ENCODE measurements around the gene MACROD1.

Gene MACROD1, protein sequence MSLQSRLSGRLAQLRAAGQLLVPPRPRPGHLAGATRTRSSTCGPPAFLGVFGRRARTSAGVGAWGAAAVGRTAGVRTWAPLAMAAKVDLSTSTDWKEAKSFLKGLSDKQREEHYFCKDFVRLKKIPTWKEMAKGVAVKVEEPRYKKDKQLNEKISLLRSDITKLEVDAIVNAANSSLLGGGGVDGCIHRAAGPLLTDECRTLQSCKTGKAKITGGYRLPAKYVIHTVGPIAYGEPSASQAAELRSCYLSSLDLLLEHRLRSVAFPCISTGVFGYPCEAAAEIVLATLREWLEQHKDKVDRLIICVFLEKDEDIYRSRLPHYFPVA

GRCh38 chr11:64165842-64166635, at the start of gene MACROD1:
TSS of gene MACROD1 (minus strand) at chr11:64166113. CDS start at chr11:64165994, 119 bp downstream.
- FAIRE-seq (no peak), DNase-seq (ENCODE audit: insufficient read length, low spot score) (peak; percentile 66)
- no peak for TF ChIP-seq CTCF (IDR thresholded peaks at IDR 0.05; ENCODE audit: insufficient read depth, missing control alignments)

DNA sequence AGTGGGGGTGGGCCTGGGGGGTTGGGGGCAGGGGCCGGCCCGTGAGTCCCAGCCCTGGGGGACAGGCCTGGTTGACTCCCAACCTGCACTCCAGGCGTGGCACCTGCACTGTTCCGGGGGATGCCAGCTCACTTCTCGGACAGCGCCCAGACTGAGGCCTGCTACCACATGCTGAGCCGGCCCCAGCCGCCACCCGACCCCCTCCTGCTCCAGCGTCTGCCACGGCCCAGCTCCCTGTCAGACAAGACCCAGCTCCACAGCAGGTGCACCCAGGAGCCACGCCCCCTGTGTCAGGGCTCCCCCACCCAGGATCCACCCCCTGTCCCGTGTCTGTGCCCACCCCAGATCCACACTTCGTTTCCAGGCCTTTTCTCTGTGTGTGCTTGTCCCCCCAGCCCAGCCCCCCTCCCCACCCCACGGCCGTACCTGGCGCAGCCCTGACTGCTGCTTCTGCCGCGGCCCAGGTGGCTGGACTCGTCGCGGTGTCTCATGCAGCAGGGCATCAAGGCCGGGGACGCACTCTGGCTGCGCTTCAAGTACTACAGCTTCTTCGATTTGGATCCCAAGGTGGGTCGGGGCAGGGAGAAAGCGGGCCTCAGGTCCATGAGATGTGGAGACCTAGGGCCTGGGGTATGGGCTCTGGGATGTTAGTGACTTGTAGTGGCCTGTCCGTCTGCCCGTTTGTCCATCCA, 45.4 kb upstream of the MACROD1 start:
- FAIRE-seq (no peak), DNase-seq (ENCODE audit: insufficient read length, low spot score) (no peak)
- no peak for TF ChIP-seq CTCF (IDR thresholded peaks at IDR 0.05; ENCODE audit: insufficient read depth, missing control alignments)

- DNase-seq (ENCODE audit: insufficient read length, low spot score) = no peak
- FAIRE-seq = no peak
- no peak for TF ChIP-seq CTCF (IDR thresholded peaks at IDR 0.05; ENCODE audit: insufficient read depth, missing control alignments)
These were observed 44.5 kb upstream of the MACROD1 start for GRCh38 chr11:64210301-64211020.

- no peak for DNase-seq (ENCODE audit: insufficient read length, low spot score)
- no peak for FAIRE-seq
- TF ChIP-seq CTCF (IDR thresholded peaks at IDR 0.05; ENCODE audit: insufficient read depth, missing control alignments) = no peak
These were observed 43.6 kb upstream of the MACROD1 start for GRCh38 chr11:64209563-64209843.

DNA sequence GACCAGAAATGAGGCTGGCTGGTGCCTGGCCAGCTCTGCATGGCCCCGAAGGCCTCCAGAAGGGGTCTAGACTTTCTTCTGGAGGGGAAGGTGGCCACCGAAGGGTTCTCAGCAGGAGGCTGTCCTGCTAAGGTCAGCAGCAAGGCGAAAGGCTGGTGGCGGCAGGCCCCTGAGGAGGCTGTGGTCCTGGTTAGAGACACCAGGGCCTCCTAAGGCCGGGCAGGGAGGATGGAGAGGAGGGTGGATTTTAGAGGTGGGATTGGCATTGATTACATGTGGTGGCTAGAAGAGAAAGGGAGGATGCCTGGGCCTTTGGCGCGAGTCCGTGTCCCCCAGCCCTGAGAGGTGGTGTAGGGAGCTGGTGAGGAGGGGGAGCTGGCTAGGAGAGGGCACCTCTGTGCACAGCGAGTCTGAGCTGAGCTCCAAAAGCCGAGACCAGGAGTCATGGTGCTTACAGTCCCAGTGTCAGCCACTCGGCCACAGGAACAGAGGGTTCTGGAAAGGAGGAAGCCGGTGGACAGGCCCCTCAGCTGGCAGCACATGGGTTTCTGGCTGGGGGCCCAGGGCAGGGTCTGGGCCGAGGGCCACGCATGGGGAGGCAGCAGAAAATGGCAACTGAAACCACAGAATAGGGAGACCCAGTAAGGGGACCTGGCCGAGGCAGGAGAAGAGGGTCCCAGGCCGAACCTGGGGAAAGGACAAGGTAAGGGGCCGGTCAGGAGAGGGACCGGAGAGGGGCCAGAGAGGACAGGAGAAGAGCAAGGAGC, 43.1 kb upstream of the MACROD1 start:
- FAIRE-seq = no peak
- no peak for TF ChIP-seq CTCF (IDR thresholded peaks at IDR 0.05; ENCODE audit: insufficient read depth, missing control alignments)
- DNase-seq (ENCODE audit: insufficient read length, low spot score) = no peak

DNA sequence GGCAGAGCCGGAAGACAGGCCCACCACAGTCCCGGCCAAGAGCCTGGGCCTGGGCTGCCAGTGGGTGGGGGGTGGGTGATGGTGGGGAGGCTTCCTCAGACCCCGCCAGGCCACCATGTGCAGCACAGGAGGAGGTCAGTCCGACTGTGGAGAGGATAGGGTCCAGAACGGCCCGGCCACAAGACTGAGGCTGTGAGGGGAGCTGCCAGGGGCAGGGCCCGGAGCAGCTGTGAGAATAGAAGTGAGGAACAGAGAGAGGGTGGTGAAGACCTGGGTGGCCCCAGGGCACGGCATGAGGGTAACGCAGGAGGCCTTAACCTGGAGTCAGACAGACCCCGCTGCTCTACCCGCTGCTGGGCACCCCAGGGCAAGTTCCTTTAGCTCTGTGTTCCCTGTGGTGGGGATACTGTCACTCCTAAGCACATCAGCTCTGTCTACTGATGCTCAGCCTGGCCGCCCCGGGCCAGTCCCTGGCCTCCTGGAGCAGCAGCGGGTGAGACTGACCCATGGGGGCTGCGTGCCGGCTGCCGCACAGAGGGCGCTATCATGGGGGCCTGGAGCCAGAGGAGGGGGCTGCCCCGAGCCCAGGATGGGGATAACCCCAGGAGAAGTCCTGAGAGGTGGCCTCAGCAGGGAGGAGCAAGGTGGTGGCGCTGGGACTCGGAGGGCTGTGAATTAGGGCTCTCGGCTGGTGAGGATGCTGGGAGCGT, 42.3 kb upstream of the MACROD1 start:
- DNase-seq (ENCODE audit: insufficient read length, low spot score) (no peak), FAIRE-seq (no peak)
- TF ChIP-seq CTCF (IDR thresholded peaks at IDR 0.05; ENCODE audit: insufficient read depth, missing control alignments) = no peak
